GM10266 (cell line): ENCODE results near the gene LTBP2.

Source experiments
- DNase-seq: peaks from one replicate; pipeline ENCODE4 v3.0.0; 2012; ENCODE audit errors: extremely low spot score
- CTCF ChIP-seq: IDR thresholded peaks from 2 replicates; pipeline ENCODE4 v1.5.1; 2012; ENCODE audit warnings: mild to moderate bottlenecking, low read depth; ENCODE audit not compliant: control insufficient read depth, insufficient read depth; ENCODE audit errors: missing control alignments

The LTBP2 gene

GRCh38 chr14:74647678-74648461, 35.8 kb upstream of the LTBP2 start:
- no peak for TF ChIP-seq CTCF
- DNase-seq, result no peak

DNA sequence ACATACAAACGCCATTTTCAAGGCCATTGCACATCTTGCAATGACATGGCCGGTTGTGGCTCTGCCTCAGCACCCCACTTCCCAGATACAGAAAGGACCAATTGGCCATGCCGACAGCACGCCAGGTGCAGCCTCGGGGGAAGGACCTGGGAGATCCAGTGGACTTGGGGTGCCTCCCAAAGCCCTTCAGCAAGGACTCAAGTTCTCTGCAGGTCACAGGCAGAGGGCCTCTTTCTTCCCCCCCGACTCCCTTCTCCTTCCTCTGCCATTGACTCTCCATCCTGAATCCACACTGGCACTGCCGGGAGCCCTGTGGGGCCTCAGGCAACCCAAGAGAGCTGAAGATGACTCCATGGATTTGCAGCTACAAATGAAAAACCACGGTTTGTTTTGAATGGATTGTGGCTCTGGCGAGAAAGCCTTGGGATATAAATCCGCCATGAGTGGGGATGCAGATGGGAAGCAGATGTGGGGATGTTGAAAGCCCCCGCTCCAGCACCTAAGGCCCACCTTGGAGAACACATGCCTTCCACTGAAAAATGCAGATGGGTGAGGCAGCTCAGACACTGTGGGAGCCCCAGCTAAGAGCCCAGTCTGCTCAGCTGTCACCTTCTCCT, 35.1 kb upstream of the LTBP2 start:
- no peak for TF ChIP-seq CTCF
- DNase-seq, result no peak

- no peak for TF ChIP-seq CTCF
- DNase-seq, result no peak
Measured at GRCh38 chr14:74645756-74646470, 33.9 kb upstream of the LTBP2 start.

- no peak for TF ChIP-seq CTCF
- DNase-seq, result no peak
Measured at GRCh38 chr14:74645244-74645643, 33.2 kb upstream of the LTBP2 start.

DNA sequence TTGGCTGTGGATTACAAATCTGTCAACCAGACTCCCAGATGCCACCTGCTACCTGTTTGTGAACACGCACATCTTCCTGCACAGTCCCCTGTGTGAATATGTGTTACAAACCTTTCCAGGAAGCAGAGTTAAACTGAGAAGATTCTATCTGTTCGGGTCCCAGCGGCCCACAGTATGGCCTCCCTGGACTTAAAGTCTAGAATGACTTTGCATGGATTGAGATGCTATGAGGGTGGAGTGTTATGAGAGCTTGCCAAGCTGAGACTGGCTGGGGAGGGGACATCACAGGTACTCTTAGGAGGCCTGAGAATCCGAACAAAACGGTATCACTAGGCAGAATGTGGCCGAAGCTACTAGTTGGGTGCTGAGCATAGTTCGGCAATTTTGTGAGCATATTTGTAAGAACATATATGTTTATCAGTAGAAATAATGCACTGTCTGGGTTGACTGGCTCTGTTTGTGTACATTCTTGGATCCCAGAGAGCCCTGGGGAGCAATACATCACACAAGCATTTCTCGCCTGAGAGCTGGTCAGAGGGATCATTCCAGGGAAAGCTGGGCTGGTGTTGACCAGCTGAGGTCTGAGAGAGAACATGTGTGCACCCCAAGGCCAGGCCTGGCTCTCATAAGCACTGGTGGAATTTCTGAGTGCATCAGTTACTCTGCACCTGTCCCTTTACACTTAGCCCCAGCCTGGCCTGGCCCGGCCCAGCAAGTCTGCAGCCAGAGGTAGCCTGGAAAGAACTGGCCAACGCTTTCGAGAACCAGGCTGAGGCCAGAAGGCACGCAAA, 29.8 kb upstream of the LTBP2 start:
- no peak for DNase-seq
- no peak for TF ChIP-seq CTCF

DNA sequence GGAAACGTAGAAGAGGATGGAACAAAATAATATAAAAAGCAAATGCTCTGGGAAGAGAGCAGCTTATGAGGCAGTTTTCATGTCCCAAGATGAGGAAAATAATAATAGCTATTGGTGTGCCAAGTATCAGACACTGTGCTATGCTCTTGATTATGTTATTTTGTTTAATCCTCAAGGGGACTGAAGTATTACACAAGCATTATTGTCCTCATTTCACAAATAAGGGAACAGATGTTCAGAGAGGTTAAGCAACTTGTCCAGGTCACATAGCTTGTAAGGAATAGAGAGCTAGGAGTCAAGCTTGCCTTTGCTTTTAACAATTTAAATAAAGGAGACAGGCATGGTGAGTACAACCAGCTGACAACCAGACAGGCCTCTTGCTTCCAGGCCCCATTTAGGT, 26.9 kb upstream of the LTBP2 start:
- no peak for DNase-seq

More for the DNA sequence above, 26.9 kb upstream of the LTBP2 start:
- TF ChIP-seq CTCF, result no peak
